ENCODE measurements around the gene ARMH2. TPM values are rescaled to one million over a fixed set of nuclear protein-coding genes. Genes with fewer than 3 reads are reported as not detected.

Gene ARMH2
- total and polyA plus RNA-seq, 9 of the 15 experiments (the other 6 are each of a cell fraction or from before 2014, with no cell fraction given), result not detected

- Histone ChIP-seq H3K27ac (ENCODE audit: extremely low read depth, low read depth, low read length) (no peak overlapping the region), H3K36me3 (ENCODE audit: control insufficient read depth, insufficient read depth, low read length) (no peaks in the 10 kb centered on the region), H3K9me3 (replicated peaks; ENCODE audit: control insufficient read depth, insufficient read depth, low read depth, low read length) (no peaks in the 10 kb centered on the region), H3K4me1 (replicated peaks in 1 of 2; ENCODE audit: control insufficient read depth in 2 of 2, insufficient read depth in 2 of 2, low read length in 2 of 2) (no peaks in the 10 kb centered on the region), H2AFZ (ENCODE audit: low read depth, low read length) (no peak overlapping the region), H3K4me3 (no peak overlapping the region), H3K9me1 (ENCODE audit: control insufficient read depth, insufficient read depth, low read length) (no peaks in the 10 kb centered on the region), H3K9ac (ENCODE audit: insufficient read depth in 1 of 2, low read depth in 2 of 2, low read length in 2 of 2) (no peak overlapping the region), H3K79me2 (ENCODE audit: control insufficient read depth, insufficient read depth, low read length) (no peaks in the 10 kb centered on the region), H3K4me2 (ENCODE audit: insufficient read depth, low read length) (no peak overlapping the region), H3K27me3 (ENCODE audit: control insufficient read depth in 2 of 2, insufficient read depth in 2 of 2, low read length in 2 of 2) (peaks cover 9 to 27% of the 10 kb centered on the region in 2 experiments), H4K20me1 (replicated peaks; ENCODE audit: control insufficient read depth, insufficient read depth, low read length) (no peaks in the 10 kb centered on the region)
- BruUV-seq (replicated peaks), result no TSS peak
- POLR2A ChIA-PET, result no interaction called here
- ATAC-seq (no peak), DNase-seq (ENCODE audit: extremely low read depth in 1 of 4, low spot score in 3 of 4) (no peak), FAIRE-seq (peak; percentile 56)
- TF ChIP-seq TBP (optimal IDR thresholded peaks at IDR 0.05; ENCODE audit: low read depth, low read length) (no peak), ZNF436 (CRISPR knock-in tag; IDR thresholded peaks at IDR 0.05) (no peak), MAFK (IDR thresholded peaks at IDR 0.05; ENCODE audit: low read length) (no peak), BMI1 (IDR thresholded peaks at IDR 0.05; ENCODE audit: low read length) (no peak), ZNF232 (CRISPR knock-in tag; IDR thresholded peaks at IDR 0.05) (no peak), STAG1 (CRISPR knock-in tag; IDR thresholded peaks at IDR 0.05; ENCODE audit: borderline replicate concordance) (no peak), ID3 (CRISPR knock-in tag; IDR thresholded peaks at IDR 0.05) (no peak), ID3 (tag; IDR thresholded peaks at IDR 0.05) (no peak)
- 2% methylated on average over 10 of the region's 10 CpGs for WGBS (ENCODE audit: insufficient coverage, low coverage, missing lambda C conversion rate)
- CTCF ChIA-PET (ENCODE audit: low intra/inter-chr PET ratio), result no interaction called here
- intact Hi-C loops (cut with micrococcal nuclease) (no loop called here), in situ Hi-C loops (cut with MboI) (no loop called here)
Measured at GRCh38 chr6:24831771-24832716, 33.3 kb upstream of the ARMH2 start.

Data from K562 (cell line).